C4-2B (cell line): ENCODE data around the gene PDZD8.

ENCODE experiments used
- H3K27ac ChIP-seq: fragments of 450-650 bp; 2 replicates; pipeline ENCODE4 v1.5.1; 2017
- ZFX ChIP-seq: fragments of 450-650 bp; IDR thresholded peaks from 2 replicates; pipeline ENCODE4 v1.6.1; 2017
- TF ChIP-seq, protein P1 (sequence below): fragments of 450-650 bp; conservative IDR thresholded peaks from 2 replicates; pipeline ENCODE4 v1.5.1; 2017; ENCODE audit warnings: mild to moderate bottlenecking

PDZD8 gene

DNA sequence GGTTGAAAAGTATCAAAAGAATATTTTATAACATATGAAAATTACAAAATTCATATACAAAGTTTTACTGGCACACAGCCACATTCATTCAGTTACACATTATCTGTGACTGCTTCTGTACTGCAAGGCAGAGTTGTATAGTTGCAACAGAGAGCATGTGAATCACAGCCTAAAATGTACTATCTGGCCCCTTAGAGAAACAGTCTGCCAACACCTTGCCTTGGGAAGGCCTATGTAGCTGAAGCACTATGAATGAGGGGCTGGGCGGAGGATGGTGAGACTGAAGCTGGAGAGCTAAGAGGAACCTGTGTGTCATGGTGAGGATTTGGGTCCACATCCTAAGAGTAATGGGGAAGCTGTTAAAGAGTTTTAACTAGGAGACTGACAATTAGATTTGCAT is 35.7 kb downstream of the PDZD8 start:
- H3K27ac ChIP-seq: no peak overlapping the region
- TF ChIP-seq, protein P1, sequence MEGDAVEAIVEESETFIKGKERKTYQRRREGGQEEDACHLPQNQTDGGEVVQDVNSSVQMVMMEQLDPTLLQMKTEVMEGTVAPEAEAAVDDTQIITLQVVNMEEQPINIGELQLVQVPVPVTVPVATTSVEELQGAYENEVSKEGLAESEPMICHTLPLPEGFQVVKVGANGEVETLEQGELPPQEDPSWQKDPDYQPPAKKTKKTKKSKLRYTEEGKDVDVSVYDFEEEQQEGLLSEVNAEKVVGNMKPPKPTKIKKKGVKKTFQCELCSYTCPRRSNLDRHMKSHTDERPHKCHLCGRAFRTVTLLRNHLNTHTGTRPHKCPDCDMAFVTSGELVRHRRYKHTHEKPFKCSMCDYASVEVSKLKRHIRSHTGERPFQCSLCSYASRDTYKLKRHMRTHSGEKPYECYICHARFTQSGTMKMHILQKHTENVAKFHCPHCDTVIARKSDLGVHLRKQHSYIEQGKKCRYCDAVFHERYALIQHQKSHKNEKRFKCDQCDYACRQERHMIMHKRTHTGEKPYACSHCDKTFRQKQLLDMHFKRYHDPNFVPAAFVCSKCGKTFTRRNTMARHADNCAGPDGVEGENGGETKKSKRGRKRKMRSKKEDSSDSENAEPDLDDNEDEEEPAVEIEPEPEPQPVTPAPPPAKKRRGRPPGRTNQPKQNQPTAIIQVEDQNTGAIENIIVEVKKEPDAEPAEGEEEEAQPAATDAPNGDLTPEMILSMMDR: no peak
- no peak for TF ChIP-seq ZFX

DNA sequence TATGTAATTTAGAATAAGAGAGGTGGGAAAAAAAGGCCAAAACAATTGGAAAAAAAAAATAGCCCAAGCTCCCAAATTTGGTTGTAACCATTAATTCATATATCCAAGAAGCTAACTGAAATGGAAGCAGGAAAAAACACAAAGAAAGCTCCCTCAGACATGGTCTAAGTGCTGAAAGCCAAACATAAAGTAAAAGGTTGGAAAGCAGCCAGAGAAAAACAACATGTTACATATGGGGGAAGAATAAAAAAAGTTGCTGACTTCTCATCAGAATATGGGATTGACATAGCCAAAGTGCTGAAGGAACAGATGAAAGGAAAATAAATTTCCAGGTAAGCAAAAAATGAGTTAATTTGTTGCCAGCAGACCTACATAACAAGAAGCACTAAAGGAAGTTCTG is 40.3 kb downstream of the PDZD8 start:
- no peak overlapping the region for H3K27ac ChIP-seq
- TF ChIP-seq, protein P1: no peak
- TF ChIP-seq ZFX: no peak

DNA sequence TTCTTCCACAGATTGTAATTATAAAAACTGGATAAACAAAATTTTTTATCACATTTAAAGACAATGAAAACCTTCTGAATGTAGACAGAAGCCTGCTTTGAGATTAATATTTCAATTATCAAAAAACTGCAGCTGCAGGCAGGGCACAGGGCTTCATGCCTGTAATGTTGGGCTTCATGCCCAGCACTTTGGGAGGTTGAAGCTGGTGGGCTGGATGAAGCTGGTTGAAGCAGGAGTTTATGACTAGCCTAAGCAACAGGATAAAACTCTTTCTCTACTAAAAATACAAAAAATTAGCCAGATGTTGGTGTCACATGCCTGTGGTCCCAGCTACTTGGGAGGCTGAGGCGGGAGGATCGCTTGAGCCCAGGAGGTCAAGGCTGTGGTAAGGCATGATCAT is 41.2 kb downstream of the PDZD8 start:
- no peak overlapping the region for H3K27ac ChIP-seq
- no peak for TF ChIP-seq ZFX
- TF ChIP-seq, protein P1: no peak

DNA sequence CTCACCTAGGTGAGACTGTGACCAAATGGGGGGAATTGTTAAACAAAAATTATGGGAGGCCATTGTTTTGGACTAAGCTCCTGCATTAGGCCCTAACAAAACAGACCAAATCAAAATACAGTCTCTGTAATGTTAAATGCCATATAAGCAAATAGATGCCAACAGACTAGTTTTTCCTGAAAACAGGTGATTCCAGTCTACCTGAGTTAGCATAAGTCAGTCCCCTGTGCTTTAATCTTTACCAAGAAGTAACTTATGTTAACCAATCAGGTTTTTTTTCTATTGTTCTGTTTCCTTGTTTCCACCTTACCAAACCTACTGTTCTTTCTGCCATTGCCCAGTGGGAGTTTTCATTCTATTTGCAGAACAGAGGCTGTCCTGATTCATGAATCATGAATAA is 48.0 kb downstream of the PDZD8 start:
- no peak for TF ChIP-seq ZFX
- TF ChIP-seq, protein P1: no peak
- no peak overlapping the region for H3K27ac ChIP-seq

DNA sequence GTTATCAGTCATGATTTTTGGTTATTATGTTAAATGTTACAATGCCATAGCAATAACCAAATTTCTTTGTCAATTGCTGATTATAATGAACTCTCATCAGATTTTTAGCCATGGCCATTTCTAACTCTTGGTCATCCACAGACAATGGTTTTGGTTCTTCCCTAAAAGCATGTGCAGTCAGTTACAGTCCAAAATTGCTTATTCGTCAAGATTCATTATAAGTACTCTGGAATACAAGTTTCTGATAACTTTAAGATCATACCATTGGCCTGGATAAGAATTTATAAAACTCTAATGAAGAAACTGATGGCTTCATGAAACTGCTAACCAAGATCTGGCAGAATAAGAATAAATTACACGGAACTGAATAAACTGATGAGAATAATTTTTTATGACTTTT is 50.9 kb downstream of the PDZD8 start:
- no peak overlapping the region for H3K27ac ChIP-seq
- no peak for TF ChIP-seq ZFX
- TF ChIP-seq, protein P1: no peak

DNA sequence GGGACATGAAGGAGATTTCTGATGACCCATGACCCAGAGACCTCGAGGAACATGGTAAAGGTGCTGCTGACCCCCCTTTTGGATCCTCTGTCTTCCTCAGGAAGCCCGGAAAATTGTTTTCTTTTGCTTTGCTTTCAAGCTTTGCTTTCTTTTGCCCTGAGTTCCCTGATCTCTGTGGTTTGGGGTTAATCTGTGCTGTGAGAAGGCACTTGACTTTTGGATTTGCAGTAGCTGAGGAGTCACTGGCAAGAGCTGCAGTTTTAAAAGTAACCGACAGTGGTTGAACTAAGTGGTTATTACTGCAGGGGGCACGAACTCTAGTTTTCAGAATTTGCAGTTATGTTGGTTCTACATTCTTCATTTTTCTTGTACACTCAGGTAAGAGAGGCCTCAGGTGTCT is 53.0 kb downstream of the PDZD8 start:
- no peak overlapping the region for H3K27ac ChIP-seq
- TF ChIP-seq, protein P1: no peak
- TF ChIP-seq ZFX: no peak

DNA sequence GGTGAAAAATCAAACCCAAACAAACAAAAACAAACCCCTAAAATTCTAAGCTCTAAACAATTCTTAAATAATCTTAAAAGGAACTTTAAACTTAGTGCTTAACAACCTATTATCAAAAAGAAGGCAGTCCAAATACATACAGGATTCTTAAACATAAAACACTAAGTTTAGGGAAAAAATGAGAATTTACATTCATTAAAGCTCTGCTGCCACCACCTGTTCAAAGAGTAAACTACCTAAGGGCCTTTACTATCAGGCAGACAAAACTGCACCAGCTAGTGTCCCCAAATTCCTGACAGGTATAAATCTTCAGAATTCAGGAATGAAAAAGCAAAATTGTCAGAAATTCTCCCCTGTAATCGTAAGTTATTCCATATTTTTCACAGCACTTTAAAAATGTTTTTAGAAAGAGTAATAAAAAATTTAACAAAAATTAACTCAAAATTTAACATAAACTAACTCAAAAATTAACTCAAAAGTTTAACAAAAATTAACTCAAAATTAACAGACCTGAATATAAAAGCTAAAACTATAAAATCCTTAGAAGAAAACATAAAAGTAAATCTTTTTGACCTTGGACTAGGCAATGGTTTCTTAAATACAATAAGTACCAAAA is 55.1 kb downstream of the PDZD8 start:
- H3K27ac ChIP-seq: no peak overlapping the region
- no peak for TF ChIP-seq ZFX
- TF ChIP-seq, protein P1: peak; percentile 82
